Osteoblast (primary cell): ENCODE measurements around the gene ABHD1. TPM values are rescaled to one million over a fixed set of nuclear protein-coding genes. Genes with fewer than 3 reads are reported as not detected.

Experiments
- DNase-seq: peaks from one replicate; pipeline ENCODE4 v3.0.0; 2011; ENCODE audit warnings: low spot score, mixed read lengths; ENCODE audit not compliant: insufficient read length; ENCODE audit errors: missing footprints
- H2AFZ ChIP-seq: 2 replicates; pipeline ENCODE4 v1.6.0; 2011; ENCODE audit warnings: mild to moderate bottlenecking, low read length
- H3K27ac ChIP-seq: 2 replicates; pipeline ENCODE4 v1.5.1; 2011; ENCODE audit warnings: mild to moderate bottlenecking, low read depth, low read length, moderate library complexity
- H3K27me3 ChIP-seq: 2 replicates; pipeline ENCODE4 v1.6.0; 2012; ENCODE audit warnings: mild to moderate bottlenecking, control low read depth, inconsistent platforms, low read length, moderate library complexity; ENCODE audit not compliant: insufficient read depth
- H3K36me3 ChIP-seq: 2 replicates; pipeline ENCODE4 v1.5.1; 2011; ENCODE audit warnings: mild to moderate bottlenecking, low read length, control low read depth, moderate library complexity; ENCODE audit not compliant: insufficient read depth
- H3K4me1 ChIP-seq: 2 replicates; pipeline ENCODE4 v1.5.1; 2011; ENCODE audit warnings: mild to moderate bottlenecking, low read length, control low read depth, moderate library complexity; ENCODE audit not compliant: insufficient read depth
- H3K4me2 ChIP-seq: 2 replicates; pipeline ENCODE4 v1.6.0; 2011; ENCODE audit warnings: mild to moderate bottlenecking, low read length; ENCODE audit not compliant: insufficient read depth
- H3K4me3 ChIP-seq: fragments of 200-600 bp; sonication (generic); 3 replicates; pipeline ENCODE4 v1.5.1; 2012; ENCODE audit warnings: mild to moderate bottlenecking, low read length, inconsistent platforms; ENCODE audit not compliant: insufficient read depth
- H3K79me2 ChIP-seq: 2 replicates; pipeline ENCODE4 v1.6.0; 2012; ENCODE audit warnings: mild to moderate bottlenecking, low read length, control low read depth, inconsistent platforms; ENCODE audit not compliant: insufficient read depth
- H3K9me3 ChIP-seq: 2 replicates; pipeline ENCODE4 v1.5.1; 2011; ENCODE audit warnings: low read depth, low read length, control low read depth
- H4K20me1 ChIP-seq: 2 replicates; pipeline ENCODE4 v1.6.0; 2012; ENCODE audit warnings: mild to moderate bottlenecking, low read length, control low read depth; ENCODE audit not compliant: insufficient read depth
- CTCF ChIP-seq: IDR thresholded peaks from 2 replicates; pipeline ENCODE4 v1.5.1; 2011; ENCODE audit warnings: mild to moderate bottlenecking, low read depth, low read length, moderate library complexity; ENCODE audit errors: extremely low read depth
- total RNA-seq: library from RNA; depleted of rRNA; stranded (reverse); fragments of >200 nt; gene quantifications from 2 replicates; pipeline ENCODE4 v1.2.3, GENCODE V29; 2012

Gene ABHD1
- total RNA-seq, 1 donor: under 0.01 TPM

GRCh38 chr2:27158468-27158867 is 34.9 kb downstream of the ABHD1 start:
- H3K27ac ChIP-seq: no peak overlapping the region
- no peak for DNase-seq
- H3K9me3 ChIP-seq: no peaks in the 10 kb centered on the region
- no peaks in the 10 kb centered on the region for H3K36me3 ChIP-seq
- H3K4me3 ChIP-seq: no peak overlapping the region
- no peaks in the 10 kb centered on the region for H3K4me1 ChIP-seq
- H2AFZ ChIP-seq: no peak overlapping the region
- H3K4me2 ChIP-seq: no peak overlapping the region
- no peaks in the 10 kb centered on the region for H3K27me3 ChIP-seq
- no peaks in the 10 kb centered on the region for H4K20me1 ChIP-seq
- H3K79me2 ChIP-seq: no peaks in the 10 kb centered on the region
- TF ChIP-seq CTCF: no peak

GRCh38 chr2:27159271-27159670 is 35.7 kb downstream of the ABHD1 start:
- Histone ChIP-seq H3K4me3 (no peak overlapping the region), H4K20me1 (no peaks in the 10 kb centered on the region), H3K27ac (no peak overlapping the region), H3K4me1 (no peaks in the 10 kb centered on the region), H3K27me3 (no peaks in the 10 kb centered on the region), H3K36me3 (no peaks in the 10 kb centered on the region), H2AFZ (no peak overlapping the region), H3K79me2 (no peaks in the 10 kb centered on the region), H3K4me2 (no peak overlapping the region), H3K9me3 (no peaks in the 10 kb centered on the region)
- TF ChIP-seq CTCF: no peak
- no peak for DNase-seq

GRCh38 chr2:27160191-27160590 is 36.6 kb downstream of the ABHD1 start:
- no peak overlapping the region for H3K4me3 ChIP-seq

More at GRCh38 chr2:27160191-27160590, 36.6 kb downstream of the ABHD1 start:
- TF ChIP-seq CTCF: no peak
- Histone ChIP-seq H3K4me1 (no peaks in the 10 kb centered on the region), H3K36me3 (no peaks in the 10 kb centered on the region), H4K20me1 (no peaks in the 10 kb centered on the region), H3K79me2 (no peaks in the 10 kb centered on the region), H2AFZ (no peak overlapping the region), H3K27me3 (no peaks in the 10 kb centered on the region), H3K4me2 (no peak overlapping the region), H3K27ac (no peak overlapping the region), H3K9me3 (no peaks in the 10 kb centered on the region)
- no peak for DNase-seq
